ENCODE data around the gene TSC1. TPM values are rescaled to one million over a fixed set of nuclear protein-coding genes. Genes with fewer than 3 reads are reported as not detected.

The TSC1 gene
- total RNA-seq, 2 experiments from 2014 or later = 38.5 to 43.0 TPM

GRCh38 chr9:132886334-132886725 lies 58.1 kb downstream of the TSC1 start:
- H3K36me3 Mint-ChIP-seq = no peaks in the 10 kb centered on the region
- H3K9me3 Mint-ChIP-seq = no peaks in the 10 kb centered on the region

GRCh38 chr9:132885720-132886333 lies 58.6 kb downstream of the TSC1 start:
- Mint-ChIP-seq H3K4me3 (no peak overlapping the region), H3K27me3 (no peaks in the 10 kb centered on the region), H3K4me1 (peaks cover 17% of the 10 kb centered on the region), H3K27ac (no peak overlapping the region), H3K36me3 (no peaks in the 10 kb centered on the region), H3K9me3 (no peaks in the 10 kb centered on the region)
- ATAC-seq (ENCODE audit: low read depth) = no peak
- POLR2A ChIA-PET = no interaction called here
- no peak for DNase-seq

More at GRCh38 chr9:132886334-132886725, 58.1 kb downstream of the TSC1 start:
- ATAC-seq (ENCODE audit: low read depth) (no peak), DNase-seq (no peak)
- H3K27me3 Mint-ChIP-seq = no peaks in the 10 kb centered on the region
- H3K4me3 Mint-ChIP-seq = no peak overlapping the region
- POLR2A ChIA-PET = no interaction called here
- peaks cover 17% of the 10 kb centered on the region for H3K4me1 Mint-ChIP-seq
- no peak overlapping the region for H3K27ac Mint-ChIP-seq

- DNase-seq (no peak), ATAC-seq (ENCODE audit: low read depth) (no peak)
- Mint-ChIP-seq H3K9me3 (no peaks in the 10 kb centered on the region), H3K36me3 (no peaks in the 10 kb centered on the region), H3K27me3 (no peaks in the 10 kb centered on the region), H3K4me3 (no peak overlapping the region), H3K27ac (no peak overlapping the region), H3K4me1 (peaks cover 29% of the 10 kb centered on the region)
- POLR2A ChIA-PET = no interaction called here
Observed at GRCh38 chr9:132883349-132884294, 60.8 kb downstream of the TSC1 start.

- Mint-ChIP-seq H3K27ac (peak overlapping the region; percentile 43), H3K36me3 (no peaks in the 10 kb centered on the region), H3K27me3 (no peaks in the 10 kb centered on the region), H3K9me3 (no peaks in the 10 kb centered on the region), H3K4me3 (peak overlapping the region; percentile 28), H3K4me1 (peaks cover 28% of the 10 kb centered on the region)
- DNase-seq (no peak), ATAC-seq (ENCODE audit: low read depth) (no peak)
- POLR2A ChIA-PET = interaction anchor here (0.7 kb wide), 1 partner anchor 9 kb away, joined by 3 read pairs; no protein-coding TSS in a partner anchor
Observed at GRCh38 chr9:132882616-132883015, 61.8 kb downstream of the TSC1 start.

- peak overlapping the region; percentile 48 for H3K27ac Mint-ChIP-seq
- peaks cover 31% of the 10 kb centered on the region for H3K4me1 Mint-ChIP-seq
- no peaks in the 10 kb centered on the region for H3K9me3 Mint-ChIP-seq
- no peak overlapping the region for H3K4me3 Mint-ChIP-seq
- POLR2A ChIA-PET = no interaction called here
- no peak for DNase-seq
- ATAC-seq (ENCODE audit: low read depth) = no peak
- H3K27me3 Mint-ChIP-seq = no peaks in the 10 kb centered on the region
- H3K36me3 Mint-ChIP-seq = no peaks in the 10 kb centered on the region
Observed at GRCh38 chr9:132881826-132882225, 62.6 kb downstream of the TSC1 start.

- no peak for DNase-seq
- H3K27ac Mint-ChIP-seq = peak overlapping the region; percentile 83
- no peaks in the 10 kb centered on the region for H3K9me3 Mint-ChIP-seq
- peak overlapping the region; percentile 81 for H3K4me3 Mint-ChIP-seq
- H3K4me1 Mint-ChIP-seq = peaks cover 31% of the 10 kb centered on the region
- POLR2A ChIA-PET = interaction anchor here (0.6 to 2.6 kb wide), 5 partner anchors 16 to 474 kb away, joined by 4 to 15 read pairs (median 5); partner anchors contain the start of gene TSC1
- no peak for ATAC-seq (ENCODE audit: low read depth)
- H3K36me3 Mint-ChIP-seq = no peaks in the 10 kb centered on the region
- peaks cover 2% of the 10 kb centered on the region for H3K27me3 Mint-ChIP-seq
Observed at GRCh38 chr9:132880324-132880661, 64.1 kb downstream of the TSC1 start.

GRCh38 chr9:132879457-132880323 lies 64.7 kb downstream of the TSC1 start:
- Mint-ChIP-seq H3K27me3 (peaks cover 4% of the 10 kb centered on the region), H3K27ac (peak overlapping the region; percentile 83), H3K9me3 (no peaks in the 10 kb centered on the region), H3K4me3 (peak overlapping the region; percentile 81), H3K4me1 (peaks cover 31% of the 10 kb centered on the region), H3K36me3 (no peaks in the 10 kb centered on the region)
- ATAC-seq (ENCODE audit: low read depth) (peak; percentile 76), DNase-seq (no peak)
- POLR2A ChIA-PET = interaction anchor here (0.6 to 2.6 kb wide), 7 partner anchors 9 to 474 kb away, joined by 3 to 15 read pairs (median 4); partner anchors contain the start of gene TSC1

GRCh38 chr9:132878695-132879456 lies 65.5 kb downstream of the TSC1 start, which contains the start of gene SPACA9:
SPACA9 (plus strand) TSS chr9:132878898; CDS start chr9:132883948, 5,050 bp downstream.
- Mint-ChIP-seq H3K4me3 (peak within 1 kb of the TSS; percentile 81), H3K9me3 (no peaks in the 10 kb centered on the region), H3K27me3 (peaks cover 4% of the 10 kb centered on the region), H3K36me3 (no peaks in the 10 kb centered on the region), H3K4me1 (peaks cover 31% of the 10 kb centered on the region), H3K27ac (peak within 1 kb of the TSS; percentile 83)
- DNase-seq (peak; percentile 55), ATAC-seq (ENCODE audit: low read depth) (no peak)
- POLR2A ChIA-PET = interaction anchor here (1.0 to 2.6 kb wide), 6 partner anchors 10 to 109 kb away, joined by 3 to 15 read pairs (median 4); partner anchors contain the start of gene TSC1

- H3K36me3 Mint-ChIP-seq = no peaks in the 10 kb centered on the region
- DNase-seq = peak; percentile 91
- peak within 1 kb of the TSS; percentile 83 for H3K27ac Mint-ChIP-seq
- H3K4me3 Mint-ChIP-seq = peak within 1 kb of the TSS; percentile 81
- POLR2A ChIA-PET = interaction anchor here (1.0 to 1.2 kb wide), 2 partner anchors 11 to 108 kb away, joined by 3 read pairs; no protein-coding TSS in a partner anchor
- peak; percentile 68 for ATAC-seq (ENCODE audit: low read depth)
- peaks cover 34% of the 10 kb centered on the region for H3K4me1 Mint-ChIP-seq
- H3K27me3 Mint-ChIP-seq = peaks cover 4% of the 10 kb centered on the region
- H3K9me3 Mint-ChIP-seq = no peaks in the 10 kb centered on the region
Observed at GRCh38 chr9:132877824-132878694, 66.4 kb downstream of the TSC1 start, which contains the start of gene AK8. AK8 (minus strand) TSS chr9:132878284; CDS start chr9:132878255, 29 bp downstream.

- Mint-ChIP-seq H3K4me3 (peak overlapping the region; percentile 65), H3K9me3 (no peaks in the 10 kb centered on the region), H3K36me3 (no peaks in the 10 kb centered on the region), H3K27me3 (peaks cover 4% of the 10 kb centered on the region), H3K4me1 (peaks cover 28% of the 10 kb centered on the region), H3K27ac (no peak overlapping the region)
- no peak for DNase-seq
- POLR2A ChIA-PET = no interaction called here
- ATAC-seq (ENCODE audit: low read depth) = no peak
Observed at GRCh38 chr9:132877458-132877823, 67.0 kb downstream of the TSC1 start.

GRCh38 chr9:132876849-132877248 lies 67.6 kb downstream of the TSC1 start:
- peak overlapping the region; percentile 65 for H3K4me3 Mint-ChIP-seq
- H3K9me3 Mint-ChIP-seq = no peaks in the 10 kb centered on the region
- no peaks in the 10 kb centered on the region for H3K36me3 Mint-ChIP-seq
- ATAC-seq (ENCODE audit: low read depth) (no peak), DNase-seq (no peak)
- POLR2A ChIA-PET = no interaction called here
- no peak overlapping the region for H3K27ac Mint-ChIP-seq
- H3K4me1 Mint-ChIP-seq = peaks cover 22% of the 10 kb centered on the region
- peaks cover 4% of the 10 kb centered on the region for H3K27me3 Mint-ChIP-seq

Measured in activated naive CD8-positive, alpha-beta T cell treated with anti-CD3 and anti-CD28 coated beads, Interleukin-2, amount 10 ng/mL, durations not matched to agents 7 days and 5 days (primary cell).